ENCODE measurements around the gene SRPK1.

DNA sequence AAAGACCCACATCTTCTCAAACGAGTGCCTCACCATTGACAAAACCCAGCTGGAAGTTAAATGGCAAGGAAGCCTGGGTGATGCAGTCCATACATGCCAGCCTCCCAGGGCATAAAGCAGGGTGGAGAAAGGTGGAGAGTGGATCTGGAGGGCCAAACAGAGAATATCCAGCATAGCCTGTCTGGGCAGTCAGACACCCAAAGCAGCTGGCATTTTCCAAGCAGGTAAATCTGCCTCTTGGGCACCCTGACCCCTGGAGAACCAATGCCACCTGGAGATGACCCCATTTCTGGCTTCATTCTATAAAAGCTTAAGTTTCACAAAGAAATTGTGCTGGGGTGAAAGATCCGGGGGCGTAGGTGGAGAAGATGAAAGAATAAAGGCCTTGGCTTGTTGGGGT lies 5.1 kb upstream of the SRPK1 start:
- TF ChIP-seq POLR2AphosphoS5 (IDR thresholded peaks at IDR 0.05; ENCODE audit: borderline replicate concordance, low read depth, low read length): no peak
- TF ChIP-seq EZH2 (IDR thresholded peaks at IDR 0.05): no peak

All from SK-N-MC (cell line).